DOHH2 (cell line): ENCODE results near the gene ZDHHC24.

ENCODE experiments used
- H3F3A ChIP-seq: fragments of 200-600 bp; sonication (generic), shearing (Covaris generic); 2 replicates; pipeline ENCODE4 v1.6.0; 2016; ENCODE audit warnings: antibody characterized with exemption, mild to moderate bottlenecking; ENCODE audit not compliant: control insufficient read depth, insufficient read depth
- H3K27ac ChIP-seq: fragments of 200-600 bp; sonication (generic); 2 replicates; pipeline ENCODE4 v1.5.1; 2014; ENCODE audit warnings: low read depth, mild to moderate bottlenecking, low read length, moderate library complexity
- H3K27me3 ChIP-seq: fragments of 200-600 bp; sonication (generic); 2 replicates; pipeline ENCODE4 v1.6.1; 2014; ENCODE audit warnings: mild to moderate bottlenecking, low read length, mixed read lengths; ENCODE audit not compliant: control insufficient read depth
- H3K36me3 ChIP-seq: fragments of 200-600 bp; sonication (generic); 2 replicates; pipeline ENCODE4 v1.6.1; 2014; ENCODE audit warnings: mild to moderate bottlenecking, low read length, moderate library complexity, mixed read lengths; ENCODE audit not compliant: control insufficient read depth
- H3K4me1 ChIP-seq: fragments of 200-600 bp; sonication (generic); 2 replicates; pipeline ENCODE4 v1.6.1; 2014; ENCODE audit warnings: mild to moderate bottlenecking, low read length, mixed read lengths; ENCODE audit not compliant: control insufficient read depth
- H3K4me2 ChIP-seq: fragments of 200-600 bp; sonication (generic); 2 replicates; pipeline ENCODE4 v1.6.0; 2014; ENCODE audit warnings: mild to moderate bottlenecking, low read length, moderate library complexity
- H3K4me3 ChIP-seq: fragments of 200-600 bp; sonication (generic); 2 replicates; pipeline ENCODE4 v1.5.1; 2014; ENCODE audit warnings: mild to moderate bottlenecking, low read length, mixed read lengths
- H3K79me2 ChIP-seq: fragments of 200-600 bp; sonication (generic); 2 replicates; pipeline ENCODE4 v1.6.1; 2014; ENCODE audit warnings: mild to moderate bottlenecking, low read length, mixed read lengths; ENCODE audit not compliant: control insufficient read depth
- H3K9me2 ChIP-seq: fragments of 200-600 bp; sonication (generic); replicated peaks from 2 replicates; pipeline ENCODE4 v1.6.1; 2014; ENCODE audit warnings: mild to moderate bottlenecking, low read length, mixed read lengths; ENCODE audit not compliant: control insufficient read depth
- H3K9me3 ChIP-seq: fragments of 200-600 bp; sonication (generic); 2 replicates; pipeline ENCODE4 v1.6.1; 2014; ENCODE audit warnings: antibody characterized with exemption, low read length, mixed read lengths; ENCODE audit not compliant: control insufficient read depth, insufficient read depth
- H4K20me1 ChIP-seq: fragments of 200-600 bp; sonication (generic); 2 replicates; pipeline ENCODE4 v1.6.0; 2014; ENCODE audit warnings: low read depth, mild to moderate bottlenecking, antibody characterized with exemption, low read length, moderate library complexity; ENCODE audit not compliant: control insufficient read depth, insufficient read depth
- EZH2phosphoT487 ChIP-seq: fragments of 200-600 bp; sonication (generic); IDR thresholded peaks from 2 replicates; pipeline ENCODE4 v1.6.1; 2017; ENCODE audit warnings: borderline replicate concordance, mild to moderate bottlenecking, antibody characterized with exemption, low read length, moderate library complexity, mixed read lengths
- TF ChIP-seq, protein P1 (sequence below): fragments of 200-600 bp; sonication (generic); IDR thresholded peaks from one replicate; pipeline ENCODE4 v1.5.1; 2014; ENCODE audit warnings: antibody characterized with exemption, mild to moderate bottlenecking, low read depth, low read length; ENCODE audit not compliant: poor library complexity, severe bottlenecking

Gene ZDHHC24

GRCh38 chr11:66548041-66548440, 2.2 kb upstream of the ZDHHC24 start:
- H3K4me1 ChIP-seq = peaks cover 30% of the 10 kb centered on the region
- H3K36me3 ChIP-seq = no peaks in the 10 kb centered on the region; the same call in 1 of the 2 replicates
- peaks cover 4% of the 10 kb centered on the region; the same call in 1 of the 2 replicates for H3F3A ChIP-seq
- no peaks in the 10 kb centered on the region for H4K20me1 ChIP-seq
- TF ChIP-seq EZH2phosphoT487 = no peak
- TF ChIP-seq, protein P1, sequence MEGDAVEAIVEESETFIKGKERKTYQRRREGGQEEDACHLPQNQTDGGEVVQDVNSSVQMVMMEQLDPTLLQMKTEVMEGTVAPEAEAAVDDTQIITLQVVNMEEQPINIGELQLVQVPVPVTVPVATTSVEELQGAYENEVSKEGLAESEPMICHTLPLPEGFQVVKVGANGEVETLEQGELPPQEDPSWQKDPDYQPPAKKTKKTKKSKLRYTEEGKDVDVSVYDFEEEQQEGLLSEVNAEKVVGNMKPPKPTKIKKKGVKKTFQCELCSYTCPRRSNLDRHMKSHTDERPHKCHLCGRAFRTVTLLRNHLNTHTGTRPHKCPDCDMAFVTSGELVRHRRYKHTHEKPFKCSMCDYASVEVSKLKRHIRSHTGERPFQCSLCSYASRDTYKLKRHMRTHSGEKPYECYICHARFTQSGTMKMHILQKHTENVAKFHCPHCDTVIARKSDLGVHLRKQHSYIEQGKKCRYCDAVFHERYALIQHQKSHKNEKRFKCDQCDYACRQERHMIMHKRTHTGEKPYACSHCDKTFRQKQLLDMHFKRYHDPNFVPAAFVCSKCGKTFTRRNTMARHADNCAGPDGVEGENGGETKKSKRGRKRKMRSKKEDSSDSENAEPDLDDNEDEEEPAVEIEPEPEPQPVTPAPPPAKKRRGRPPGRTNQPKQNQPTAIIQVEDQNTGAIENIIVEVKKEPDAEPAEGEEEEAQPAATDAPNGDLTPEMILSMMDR = no peak
- no peak overlapping the region for H3K4me2 ChIP-seq
- no peaks in the 10 kb centered on the region for H3K9me2 ChIP-seq
- H3K9me3 ChIP-seq = no peaks in the 10 kb centered on the region
- H3K27ac ChIP-seq = no peak overlapping the region
- peaks cover 6% of the 10 kb centered on the region for H3K79me2 ChIP-seq
- H3K27me3 ChIP-seq = peaks cover 42% of the 10 kb centered on the region
- H3K4me3 ChIP-seq = no peak overlapping the region

DNA sequence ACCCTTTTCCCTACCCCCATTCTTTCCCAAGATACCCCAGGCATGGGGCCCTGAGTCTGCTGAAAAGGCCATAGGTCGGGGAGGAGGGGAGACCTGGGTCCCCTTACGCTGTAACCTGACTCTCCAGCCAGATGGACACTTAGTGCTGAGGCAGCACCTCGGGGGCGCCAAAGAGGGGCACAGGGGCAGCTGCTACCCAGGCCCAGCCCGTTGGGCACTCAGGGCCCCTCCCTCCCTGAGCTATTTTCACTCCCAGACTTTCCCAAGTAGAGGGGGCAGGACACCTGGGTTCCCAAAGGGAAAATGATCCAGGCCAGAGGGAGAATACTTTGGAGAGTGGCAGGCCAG, 1.8 kb upstream of the ZDHHC24 start:
- Histone ChIP-seq H3K4me1 (peaks cover 30% of the 10 kb centered on the region), H3F3A (peaks cover 4% of the 10 kb centered on the region; the same call in 1 of the 2 replicates), H3K9me2 (no peaks in the 10 kb centered on the region), H3K79me2 (peaks cover 6% of the 10 kb centered on the region), H3K27me3 (peaks cover 42% of the 10 kb centered on the region), H3K27ac (no peak overlapping the region), H3K36me3 (no peaks in the 10 kb centered on the region; the same call in 1 of the 2 replicates), H3K9me3 (no peaks in the 10 kb centered on the region), H4K20me1 (no peaks in the 10 kb centered on the region), H3K4me3 (no peak overlapping the region), H3K4me2 (no peak overlapping the region)
- no peak for TF ChIP-seq EZH2phosphoT487
- TF ChIP-seq, protein P1 = no peak

DNA sequence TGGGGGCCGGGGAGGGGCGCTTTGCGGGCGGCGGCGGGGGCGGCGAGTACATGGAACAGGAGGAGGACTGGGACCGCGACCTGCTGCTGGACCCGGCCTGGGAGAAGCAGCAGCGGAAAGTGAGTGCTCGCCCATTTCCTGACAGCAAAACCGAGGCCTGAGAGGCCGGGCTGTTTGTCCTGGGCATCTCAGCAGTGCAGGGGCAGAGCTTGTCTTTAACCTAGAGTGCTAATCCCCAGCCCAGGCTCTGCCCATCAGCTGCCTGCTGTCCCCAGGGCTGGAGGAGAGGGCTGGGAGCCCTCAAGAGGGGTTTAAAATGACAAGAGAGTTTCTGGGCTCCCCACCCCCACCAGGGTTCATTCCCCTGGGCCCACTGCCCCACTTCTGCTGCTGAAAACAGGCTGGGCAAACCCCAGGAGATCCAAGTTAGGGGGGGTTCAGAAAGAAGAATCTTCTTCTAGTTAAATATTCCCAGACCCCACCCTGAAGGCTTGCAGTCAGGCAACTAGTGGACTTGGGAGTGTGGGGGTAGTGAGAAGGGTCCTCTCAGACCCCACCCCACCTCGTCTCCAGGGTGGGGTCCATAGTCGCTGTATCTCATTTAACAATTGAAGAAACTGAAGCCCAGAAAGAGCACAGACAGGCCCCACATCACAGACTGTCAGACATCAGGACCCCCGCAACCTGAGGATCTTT, 1.3 kb upstream of the ZDHHC24 start:
- H3K4me1 ChIP-seq = peaks cover 30% of the 10 kb centered on the region
- TF ChIP-seq, protein P1 = no peak
- no peak for TF ChIP-seq EZH2phosphoT487
- H3K4me3 ChIP-seq = peak overlapping the region; percentile 90
- H3K4me2 ChIP-seq = peak overlapping the region; percentile 91
- no peaks in the 10 kb centered on the region for H4K20me1 ChIP-seq
- no peak overlapping the region for H3K27ac ChIP-seq
- H3K36me3 ChIP-seq = no peaks in the 10 kb centered on the region; the same call in 1 of the 2 replicates
- peaks cover 4% of the 10 kb centered on the region; the same call in 1 of the 2 replicates for H3F3A ChIP-seq
- H3K9me2 ChIP-seq = no peaks in the 10 kb centered on the region
- H3K79me2 ChIP-seq = peaks cover 6% of the 10 kb centered on the region
- H3K9me3 ChIP-seq = no peaks in the 10 kb centered on the region
- H3K27me3 ChIP-seq = peaks cover 42% of the 10 kb centered on the region
